H9 (cell line): ENCODE measurements around the gene SKIL. TPM values are rescaled to one million over a fixed set of nuclear protein-coding genes. Genes with fewer than 3 reads are reported as not detected.

Experiments
- DNase-seq: peaks from one replicate; pipeline ENCODE4 v3.0.0-alpha.2; 2017
- H2AFZ ChIP-seq: one replicate; pipeline ENCODE4 v1.6.1; 2013; ENCODE audit warnings: mild to moderate bottlenecking, low read length, control low read depth, moderate library complexity
- H2AK5ac ChIP-seq: 2 replicates; pipeline ENCODE4 v1.6.1; 2013; ENCODE audit warnings: low read length, control low read depth, mixed read lengths; ENCODE audit not compliant: insufficient read length
- H2BK120ac ChIP-seq: one replicate; pipeline ENCODE4 v1.6.1; 2013; ENCODE audit warnings: low read depth, mild to moderate bottlenecking, low read length, control low read depth, inconsistent platforms; ENCODE audit not compliant: poor library complexity, severe bottlenecking
- H2BK12ac ChIP-seq: 2 replicates; pipeline ENCODE4 v1.6.1; 2013; ENCODE audit warnings: low read length, control low read depth, mixed read lengths, low read depth; ENCODE audit not compliant: insufficient read length
- H2BK15ac ChIP-seq: 2 replicates; pipeline ENCODE4 v1.6.1; 2013; ENCODE audit warnings: low read depth, low read length, control low read depth
- H2BK20ac ChIP-seq: one replicate; pipeline ENCODE4 v1.6.1; 2013; ENCODE audit warnings: low read depth, mild to moderate bottlenecking, low read length, control low read depth, inconsistent platforms; ENCODE audit not compliant: poor library complexity, severe bottlenecking
- H2BK5ac ChIP-seq: 2 replicates; pipeline ENCODE4 v1.6.1; 2013; ENCODE audit warnings: low read length, control low read depth, mixed read lengths; ENCODE audit not compliant: insufficient read length
- H3K14ac ChIP-seq: 2 replicates; pipeline ENCODE4 v1.6.1; 2013; ENCODE audit warnings: low read length, control low read depth; ENCODE audit not compliant: insufficient read depth
- H3K18ac ChIP-seq: 2 replicates; pipeline ENCODE4 v1.6.1; 2013; ENCODE audit warnings: low read depth, mild to moderate bottlenecking, mixed read lengths, low read length, control low read depth; ENCODE audit not compliant: insufficient read length
- H3K23ac ChIP-seq: 2 replicates; pipeline ENCODE4 v1.6.1; 2013; ENCODE audit warnings: low read length, control low read depth, mixed read lengths, low read depth; ENCODE audit not compliant: insufficient read length
- H3K23me2 ChIP-seq: 2 replicates; pipeline ENCODE4 v1.6.1; 2013; ENCODE audit warnings: low read depth, mild to moderate bottlenecking, mixed read lengths, low read length, control low read depth; ENCODE audit not compliant: insufficient read length, poor library complexity, severe bottlenecking
- H3K27ac ChIP-seq: 2 replicates; pipeline ENCODE4 v1.5.1; 2013; ENCODE audit warnings: low read length, control low read depth, mixed read lengths, low read depth; ENCODE audit not compliant: insufficient read length
- H3K27me3 ChIP-seq: 2 replicates; pipeline ENCODE4 v1.6.1; 2013; ENCODE audit warnings: low read length, control low read depth, inconsistent platforms; ENCODE audit not compliant: insufficient read depth
- H3K4ac ChIP-seq: 2 replicates; pipeline ENCODE4 v1.6.1; 2013; ENCODE audit warnings: low read depth, mild to moderate bottlenecking, control low read depth, inconsistent platforms, low read length, moderate library complexity
- H3K4me1 ChIP-seq: 2 replicates; pipeline ENCODE4 v1.6.1; 2013; ENCODE audit warnings: low read length, control low read depth, inconsistent platforms; ENCODE audit not compliant: insufficient read depth
- H3K4me2 ChIP-seq: 2 replicates; pipeline ENCODE4 v1.6.1; 2013; ENCODE audit warnings: low read length, control low read depth, mixed read lengths; ENCODE audit not compliant: insufficient read length, insufficient read depth
- H3K56ac ChIP-seq: 2 replicates; pipeline ENCODE4 v1.6.1; 2013; ENCODE audit warnings: low read depth, mild to moderate bottlenecking, mixed read lengths, low read length, control low read depth; ENCODE audit not compliant: insufficient read length
- H3K79me1 ChIP-seq: 2 replicates; pipeline ENCODE4 v1.6.1; 2013; ENCODE audit warnings: low read depth, mild to moderate bottlenecking, moderate library complexity, low read length, control low read depth, inconsistent platforms; ENCODE audit not compliant: insufficient read depth, poor library complexity, severe bottlenecking
- H3K79me2 ChIP-seq: 2 replicates; pipeline ENCODE4 v1.6.1; 2013; ENCODE audit warnings: low read length, control low read depth, inconsistent platforms; ENCODE audit not compliant: insufficient read depth
- H3K9ac ChIP-seq: 2 replicates; pipeline ENCODE4 v1.6.1; 2013; ENCODE audit warnings: low read length, control low read depth, mixed read lengths; ENCODE audit not compliant: insufficient read length; ENCODE audit errors: extremely low read depth
- H3K9me3 ChIP-seq: one replicate; pipeline ENCODE4 v1.6.1; 2013; ENCODE audit warnings: low read depth, low read length, inconsistent platforms; ENCODE audit not compliant: control insufficient read depth
- H3T11ph ChIP-seq: one replicate; pipeline ENCODE4 v1.6.1; 2013; ENCODE audit warnings: mild to moderate bottlenecking, low read length, control low read depth, inconsistent platforms
- H4K20me1 ChIP-seq: one replicate; pipeline ENCODE4 v1.6.1; 2013; ENCODE audit not compliant: control insufficient read depth, insufficient read length, insufficient read depth
- H4K5ac ChIP-seq: 2 replicates; pipeline ENCODE4 v1.6.1; 2013; ENCODE audit warnings: low read depth, mild to moderate bottlenecking, mixed read lengths, low read length, control low read depth; ENCODE audit not compliant: insufficient read length
- H4K8ac ChIP-seq: replicated peaks from 2 replicates; pipeline ENCODE4 v1.6.1; 2013; ENCODE audit warnings: low read length, control low read depth, mixed read lengths, low read depth; ENCODE audit not compliant: insufficient read length
- H4K91ac ChIP-seq: 2 replicates; pipeline ENCODE4 v1.6.1; 2013; ENCODE audit warnings: low read depth, mild to moderate bottlenecking, moderate library complexity, mixed read lengths, low read length, control low read depth; ENCODE audit not compliant: insufficient read length
- H3K27ac Mint-ChIP-seq, 3 experiments: 2 replicates in 2 of 3; 3 replicates in 1 of 3; pipeline ENCODE4 v1.8.0; 2020 to 2021; ENCODE audit warnings: mixed read lengths in 3 of 3, mild to moderate bottlenecking in 1 of 3, moderate library complexity in 1 of 3
- H3K27me3 Mint-ChIP-seq: 2 replicates; pipeline ENCODE4 v1.8.0; 2021; ENCODE audit warnings: low read depth, mild to moderate bottlenecking, moderate library complexity, mixed read lengths
- H3K36me3 Mint-ChIP-seq, 3 experiments: 2 replicates in 2 of 3; 3 replicates in 1 of 3; pipeline ENCODE4 v1.8.0; 2020 to 2021; ENCODE audit warnings: low read depth in 3 of 3, mixed read lengths in 3 of 3; ENCODE audit not compliant: insufficient read depth in 1 of 3
- H3K4me1 Mint-ChIP-seq, 2 experiments: 2 replicates each; pipeline ENCODE4 v1.8.0; 2020; ENCODE audit warnings: mixed read lengths in 2 of 2
- H3K4me3 Mint-ChIP-seq, 2 experiments: 2 replicates in 1 of 2; 3 replicates in 1 of 2; pipeline ENCODE4 v1.8.0; 2020 to 2021; ENCODE audit warnings: mild to moderate bottlenecking in 2 of 2, mixed read lengths in 2 of 2, moderate library complexity in 1 of 2
- H3K9me3 Mint-ChIP-seq, 2 experiments: 2 replicates in 1 of 2; 3 replicates in 1 of 2; pipeline ENCODE4 v1.8.0; 2020; ENCODE audit warnings: mild to moderate bottlenecking in 2 of 2, mixed read lengths in 2 of 2, moderate library complexity in 1 of 2
- WGBS: extraction: QIAGEN DNeasy Blood & Tissue Kit; methylation state at CpG from one replicate; pipeline ENCODE4 v1.1.7; 2013; ENCODE audit warnings: missing lambda C conversion rate, low lambda C conversion rate, mixed read lengths; ENCODE audit not compliant: insufficient read length; ENCODE audit errors: extremely low coverage; 5-methylcytosine and 5-hydroxymethylcytosine counted together
- total RNA-seq: library from RNA; stranded (reverse); gene quantifications from 2 replicates; pipeline ENCODE4 v1.2.1, GENCODE V29; 2021
- TF ChIP-seq, protein P1 (sequence below): fragments of 200-600 bp; sonication (generic); conservative IDR thresholded peaks from 3 replicates; pipeline ENCODE4 v1.8.0; 2021; ENCODE audit warnings: antibody characterized with exemption, mild to moderate bottlenecking

SKIL gene
- total RNA-seq, 1 experiment from 2014 or later, result 170 TPM

DNA sequence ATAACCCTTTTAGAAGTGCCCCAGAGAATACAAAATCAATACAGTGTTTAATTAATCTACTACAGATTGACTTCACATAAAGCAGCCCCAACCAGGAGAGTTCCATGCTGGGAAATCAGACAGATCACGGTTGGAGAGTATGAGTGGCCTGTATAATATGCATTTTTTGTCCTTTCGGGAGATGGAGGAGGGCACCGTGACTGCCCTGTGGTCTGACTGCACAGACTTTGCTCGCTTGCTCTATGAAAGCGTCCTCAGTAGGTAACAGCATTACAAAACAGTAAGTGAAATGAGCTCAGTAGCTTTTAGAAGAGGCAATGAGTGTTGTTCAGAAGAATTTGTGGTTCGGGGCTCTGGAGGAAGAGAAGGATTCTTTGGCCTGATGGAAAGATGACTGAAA lies 34.2 kb upstream of the SKIL start:
- Histone ChIP-seq H3K23me2 (no peaks in the 10 kb centered on the region), H4K5ac (no peak overlapping the region), H3K27me3 (no peaks in the 10 kb centered on the region), H3K56ac (no peak overlapping the region), H3K9ac (no peak overlapping the region), H4K91ac (no peak overlapping the region), H3K79me1 (no peaks in the 10 kb centered on the region), H3K79me2 (no peaks in the 10 kb centered on the region), H3K4me1 (no peaks in the 10 kb centered on the region; the same call in 1 of the 2 replicates), H2BK15ac (no peak overlapping the region), H2BK12ac (no peak overlapping the region), H3K18ac (no peak overlapping the region), H3K4ac (no peak overlapping the region), H2AK5ac (no peak overlapping the region), H3K27ac (no peak overlapping the region), H3K23ac (no peak overlapping the region), H4K20me1 (no peaks in the 10 kb centered on the region), H2BK120ac (no peak overlapping the region), H3T11ph (no peak overlapping the region), H2BK20ac (no peak overlapping the region), H4K8ac (no peak overlapping the region), H3K14ac (no peak overlapping the region), H3K9me3 (no peaks in the 10 kb centered on the region), H2BK5ac (no peak overlapping the region), H3K4me2 (no peak overlapping the region), H2AFZ (no peak overlapping the region)
- no peak overlapping the region for H3K27ac Mint-ChIP-seq
- DNase-seq, result no peak
- H3K4me3 Mint-ChIP-seq, result no peak overlapping the region
- WGBS, result no CpG with 5 or more reads among the region's 6 CpGs
- TF ChIP-seq, protein P1, sequence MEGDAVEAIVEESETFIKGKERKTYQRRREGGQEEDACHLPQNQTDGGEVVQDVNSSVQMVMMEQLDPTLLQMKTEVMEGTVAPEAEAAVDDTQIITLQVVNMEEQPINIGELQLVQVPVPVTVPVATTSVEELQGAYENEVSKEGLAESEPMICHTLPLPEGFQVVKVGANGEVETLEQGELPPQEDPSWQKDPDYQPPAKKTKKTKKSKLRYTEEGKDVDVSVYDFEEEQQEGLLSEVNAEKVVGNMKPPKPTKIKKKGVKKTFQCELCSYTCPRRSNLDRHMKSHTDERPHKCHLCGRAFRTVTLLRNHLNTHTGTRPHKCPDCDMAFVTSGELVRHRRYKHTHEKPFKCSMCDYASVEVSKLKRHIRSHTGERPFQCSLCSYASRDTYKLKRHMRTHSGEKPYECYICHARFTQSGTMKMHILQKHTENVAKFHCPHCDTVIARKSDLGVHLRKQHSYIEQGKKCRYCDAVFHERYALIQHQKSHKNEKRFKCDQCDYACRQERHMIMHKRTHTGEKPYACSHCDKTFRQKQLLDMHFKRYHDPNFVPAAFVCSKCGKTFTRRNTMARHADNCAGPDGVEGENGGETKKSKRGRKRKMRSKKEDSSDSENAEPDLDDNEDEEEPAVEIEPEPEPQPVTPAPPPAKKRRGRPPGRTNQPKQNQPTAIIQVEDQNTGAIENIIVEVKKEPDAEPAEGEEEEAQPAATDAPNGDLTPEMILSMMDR, result no peak
- peaks cover 13 to 25% (median 18%) of the 10 kb centered on the region in 3 experiments for H3K36me3 Mint-ChIP-seq
- peaks cover 17% of the 10 kb centered on the region for H3K27me3 Mint-ChIP-seq
- peaks cover 24 to 26% of the 10 kb centered on the region in 2 experiments for H3K9me3 Mint-ChIP-seq
- H3K4me1 Mint-ChIP-seq, result peaks cover 34 to 35% of the 10 kb centered on the region in 2 experiments
